Progenitor cell of endocrine pancreas (in vitro differentiated cells): Measurements from ENCODE around the gene POFUT1. TPM values are rescaled to one million over a fixed set of nuclear protein-coding genes. Genes with fewer than 3 reads are reported as not detected.
A peak's percentile ranks its signal among the peaks of the same experiment; 100 is the strongest.

Source experiments
- DNase-seq: peaks from one replicate; pipeline ENCODE4 v3.0.0; 2021; ENCODE audit warnings: low spot score; ENCODE audit not compliant: unreplicated experiment
- H3K27ac Mint-ChIP-seq: 2 replicates; pipeline ENCODE4 v1.8.0; 2021; ENCODE audit warnings: mild to moderate bottlenecking, moderate library complexity, mixed read lengths
- H3K27me3 Mint-ChIP-seq: 2 replicates; pipeline ENCODE4 v1.8.0; 2021; ENCODE audit warnings: mixed read lengths
- H3K36me3 Mint-ChIP-seq: 2 replicates; pipeline ENCODE4 v1.8.0; 2022; ENCODE audit warnings: mixed read lengths; ENCODE audit not compliant: insufficient read depth
- H3K4me1 Mint-ChIP-seq: 2 replicates; pipeline ENCODE4 v1.8.0; 2021; ENCODE audit warnings: low read depth, mixed read lengths
- H3K4me3 Mint-ChIP-seq: 2 replicates; pipeline ENCODE4 v1.8.0; 2021; ENCODE audit warnings: low read depth, mild to moderate bottlenecking, moderate library complexity, mixed read lengths
- H3K9me3 Mint-ChIP-seq: 2 replicates; pipeline ENCODE4 v1.8.0; 2021; ENCODE audit warnings: low read depth, mixed read lengths
- CTCF ChIP-seq: fragments of 200-600 bp; sonication (generic); IDR thresholded peaks from one replicate; pipeline ENCODE4 v1.5.0; 2021; ENCODE audit warnings: antibody characterized with exemption, mild to moderate bottlenecking; ENCODE audit not compliant: unreplicated experiment
- total RNA-seq: library from RNA; stranded (reverse); gene quantifications from 2 replicates; pipeline ENCODE4 v1.2.1, GENCODE V29; 2021

Gene POFUT1
- total RNA-seq, 1 donor from 2014 or later = 49.8 TPM

- H3K9me3 Mint-ChIP-seq = peaks cover 3% of the 10 kb centered on the region
- peaks cover 3% of the 10 kb centered on the region for H3K36me3 Mint-ChIP-seq
- DNase-seq = no peak
- H3K4me1 Mint-ChIP-seq = peaks cover 11% of the 10 kb centered on the region
- H3K27ac Mint-ChIP-seq = peak overlapping the region; percentile 86
- H3K27me3 Mint-ChIP-seq = peaks cover 5% of the 10 kb centered on the region
- no peak for TF ChIP-seq CTCF
- peak overlapping the region; percentile 85 for H3K4me3 Mint-ChIP-seq
These were observed 70.5 kb downstream of the POFUT1 start for GRCh38 chr20:32278199-32278643.

GRCh38 chr20:32281711-32282110 lies 74.0 kb downstream of the POFUT1 start:
- Mint-ChIP-seq H3K4me3 (no peak overlapping the region), H3K27me3 (no peaks in the 10 kb centered on the region), H3K27ac (no peak overlapping the region), H3K9me3 (no peaks in the 10 kb centered on the region), H3K36me3 (peaks cover 3% of the 10 kb centered on the region), H3K4me1 (peaks cover 28% of the 10 kb centered on the region)
- no peak for TF ChIP-seq CTCF
- DNase-seq = no peak

- Mint-ChIP-seq H3K9me3 (no peaks in the 10 kb centered on the region), H3K27me3 (no peaks in the 10 kb centered on the region), H3K4me3 (no peak overlapping the region), H3K36me3 (peaks cover 3% of the 10 kb centered on the region), H3K27ac (no peak overlapping the region), H3K4me1 (peaks cover 26% of the 10 kb centered on the region)
- no peak for TF ChIP-seq CTCF
- no peak for DNase-seq
These were observed 74.8 kb downstream of the POFUT1 start for GRCh38 chr20:32282461-32282860.

- Mint-ChIP-seq H3K4me3 (no peak overlapping the region), H3K27ac (peak overlapping the region; percentile 31), H3K36me3 (peaks cover 6% of the 10 kb centered on the region), H3K9me3 (no peaks in the 10 kb centered on the region), H3K4me1 (peaks cover 37% of the 10 kb centered on the region), H3K27me3 (no peaks in the 10 kb centered on the region)
- no peak for DNase-seq
- TF ChIP-seq CTCF = no peak
These were observed 77.5 kb downstream of the POFUT1 start for GRCh38 chr20:32285082-32285620.

GRCh38 chr20:32285621-32286371 lies 78.1 kb downstream of the POFUT1 start:
- Mint-ChIP-seq H3K4me3 (no peak overlapping the region), H3K27ac (peak overlapping the region; percentile 46), H3K27me3 (no peaks in the 10 kb centered on the region), H3K36me3 (peaks cover 6% of the 10 kb centered on the region), H3K9me3 (no peaks in the 10 kb centered on the region), H3K4me1 (peaks cover 40% of the 10 kb centered on the region)
- no peak for DNase-seq
- no peak for TF ChIP-seq CTCF
